A549 (cell line): ENCODE measurements around the gene CMC2. TPM values are rescaled to one million over a fixed set of nuclear protein-coding genes. Genes with fewer than 3 reads are reported as not detected.
A peak's percentile ranks its signal among the peaks of the same experiment; 100 is the strongest.

Source experiments
- ATAC-seq, 2 experiments: fragments of 200-7000 bp in 1 of 2; fragments of >200 bp in 1 of 2; cut with Nextera tagmentation in 1 of 2; cut with Tn5 transposase in 1 of 2; 3 replicates each; pipeline versions ENCODE4 v1.8.0 to v1.9.1; 2018 to 2020; ENCODE audit warnings: mild to moderate bottlenecking in 1 of 2, moderate library complexity in 1 of 2
- CTCF ChIA-PET: fragments of 300-600 bp; sonication (Branson Sonifier 250); formaldehyde crosslinking; extraction: SDS; loops from one replicate; lab custom pipeline; 2021; ENCODE audit warnings: antibody characterized with exemption, inconsistent platforms; lab: Yijun Ruan, JAX
- POLR2A ChIA-PET: fragments of 350-600 bp; formaldehyde crosslinking; extraction: SDS; loops from one replicate; lab custom pipeline; 2021; ENCODE audit warnings: antibody characterized with exemption, inconsistent platforms; lab: Yijun Ruan, JAX
- DNase-seq, 2 experiments: peaks; one replicate each; pipeline versions ENCODE4 v3.0.0 to v3.0.0-alpha.2; 2011 to 2016; ENCODE audit warnings: low read depth in 1 of 2, low spot score in 1 of 2
- FAIRE-seq: peaks from 2 replicates; lab custom pipeline; 2011; peaks lifted over from hg19 to GRCh38; lab: Jason Lieb, UNC
- H3K27ac ChIP-seq, 2 experiments: fragments of >200 bp; sonication (Bioruptor Twin); formaldehyde crosslinking; 3 replicates each; pipeline ENCODE4 v1.5.1; 2016 to 2017
- H3K4me1 ChIP-seq: fragments of >200 bp; sonication (Bioruptor Twin); formaldehyde crosslinking; 3 replicates; pipeline ENCODE4 v1.6.1; 2016
- H3K4me2 ChIP-seq: fragments of >200 bp; sonication (Bioruptor Twin); formaldehyde crosslinking; 3 replicates; pipeline ENCODE4 v1.6.1; 2016
- H3K4me3 ChIP-seq: fragments of >200 bp; sonication (Bioruptor Twin); formaldehyde crosslinking; 3 replicates; pipeline ENCODE4 v1.5.1; 2016
- H3K9me3 ChIP-seq: fragments of >200 bp; sonication (Bioruptor Twin); formaldehyde crosslinking; 3 replicates; pipeline ENCODE4 v1.6.1; 2016
- CBX8 ChIP-seq: fragments of 200-600 bp; sonication (generic); IDR thresholded peaks from 2 replicates; pipeline ENCODE4 v1.6.1; 2016
- EHF ChIP-seq: fragments of 250-450 bp; sonication (Bioruptor Pico); IDR thresholded peaks from 2 replicates; pipeline ENCODE4 v1.5.0; 2020; ENCODE audit warnings: mild to moderate bottlenecking
- EHMT2 ChIP-seq: fragments of 200-600 bp; sonication (generic); IDR thresholded peaks from 2 replicates; pipeline ENCODE4 v1.6.1; 2016; ENCODE audit warnings: antibody characterized with exemption, low read depth, mild to moderate bottlenecking, moderate library complexity
- ESRRA ChIP-seq: fragments of 150-350 bp; IDR thresholded peaks from 2 replicates; pipeline ENCODE4 v1.6.1; 2014; ENCODE audit warnings: mild to moderate bottlenecking, low read length, borderline replicate concordance
- FOSB ChIP-seq: fragments of 250-450 bp; sonication (Bioruptor Pico); IDR thresholded peaks from 2 replicates; pipeline ENCODE4 v1.5.0; 2020; ENCODE audit warnings: mild to moderate bottlenecking, moderate library complexity
- HMGXB4 ChIP-seq: fragments of 250-450 bp; sonication (Bioruptor Pico); IDR thresholded peaks from 2 replicates; pipeline ENCODE4 v1.5.0; 2021; ENCODE audit warnings: mild to moderate bottlenecking, moderate library complexity, borderline replicate concordance
- HOXA7 ChIP-seq: fragments of 250-450 bp; sonication (Bioruptor Pico); IDR thresholded peaks from 2 replicates; pipeline ENCODE4 v1.5.0; 2020; ENCODE audit warnings: mild to moderate bottlenecking, moderate library complexity
- HOXB5 ChIP-seq: fragments of 250-450 bp; sonication (Bioruptor Pico); IDR thresholded peaks from 2 replicates; pipeline ENCODE4 v1.5.0; 2020; ENCODE audit warnings: mild to moderate bottlenecking, moderate library complexity
- MAFK ChIP-seq: fragments of 450-650 bp; IDR thresholded peaks from 2 replicates; pipeline ENCODE4 v1.6.1; 2014; ENCODE audit not compliant: partially characterized antibody
- MAX ChIP-seq: IDR thresholded peaks from 2 replicates; pipeline ENCODE4 v1.6.1; 2012
- MAZ ChIP-seq: fragments of 150-350 bp; IDR thresholded peaks from 2 replicates; pipeline ENCODE4 v1.6.1; 2014; ENCODE audit warnings: antibody characterized with exemption, low read depth, low read length, borderline replicate concordance
- NPAS2 ChIP-seq: fragments of 250-450 bp; sonication (Bioruptor Pico); IDR thresholded peaks from 2 replicates; pipeline ENCODE4 v1.8.0; 2022; ENCODE audit warnings: mild to moderate bottlenecking, moderate library complexity, borderline replicate concordance
- NR3C1 ChIP-seq: fragments of >200 bp; sonication (Bioruptor Twin); formaldehyde crosslinking; IDR thresholded peaks from 3 replicates; pipeline ENCODE4 v1.6.1; 2017
- PBX3 ChIP-seq: IDR thresholded peaks from 2 replicates; pipeline ENCODE4 v1.6.1; 2012
- RAD21 ChIP-seq, 2 experiments: fragments of >200 bp in 1 of 2; sonication (Bioruptor Twin) in 1 of 2; formaldehyde crosslinking in 1 of 2; IDR thresholded peaks in 1 of 2; conservative IDR thresholded peaks in 1 of 2; 2 replicates in 1 of 2; 3 replicates in 1 of 2; pipeline ENCODE4 v1.6.1; 2012 to 2018; ENCODE audit warnings: inconsistent platforms in 1 of 2
- REST ChIP-seq: fragments of 200-600 bp; sonication (generic); IDR thresholded peaks from 2 replicates; pipeline ENCODE4 v1.6.1; 2016; ENCODE audit warnings: antibody characterized with exemption, mild to moderate bottlenecking, moderate library complexity
- USF2 ChIP-seq: fragments of 450-650 bp; IDR thresholded peaks from 2 replicates; pipeline ENCODE4 v1.6.1; 2014; ENCODE audit warnings: antibody characterized with exemption
- ZNF302 ChIP-seq: fragments of 250-450 bp; sonication (Bioruptor Pico); IDR thresholded peaks from 2 replicates; pipeline ENCODE4 v1.9.0; 2021; ENCODE audit warnings: inconsistent platforms, mild to moderate bottlenecking, moderate library complexity
- WGBS: methylation state at CpG from one replicate; pipeline ENCODE4 v1.1.6; 2017; ENCODE audit errors: missing lambda C conversion rate; 5-methylcytosine and 5-hydroxymethylcytosine counted together
- polyA plus RNA-seq, 4 experiments: library from polyadenylated mRNA; depleted of rRNA in 3 of 4; stranded (reverse); fragments of >200 nt; fragmentation: RNase III in 1 of 4; extraction: RNeasy Plus Mini Kit Qiagen cat#74134 plus additional on column Dnase treatment in 1 of 4; gene quantifications; 2 replicates in 3 of 4; 3 replicates in 1 of 4; pipeline ENCODE4 v1.2.3, GENCODE V29; 2011 to 2017

CMC2 gene
- polyA plus RNA-seq, 2 of the 4 experiments (the other 2 are of a cell fraction): 143 to 207 TPM

- FAIRE-seq (no peak), ATAC-seq (peak in 1 of 2 experiments; percentile 70; a peak in 3 of 6 replicates), DNase-seq (peak in 1 of 2 experiments; percentile 17)
- TF ChIP-seq MAZ (no peak), RAD21 (conservative IDR thresholded peaks at IDR 0.05 in 1 of 2, IDR thresholded peaks at IDR 0.05 in 1 of 2) (peak in 1 of 2 experiments; percentile 16; a peak in 1 of 5 replicates)
- CTCF ChIA-PET: interaction anchor here (0.6 to 0.9 kb wide), 2 partner anchors 17 to 35 kb away, joined by 3 to 4 read pairs; no protein-coding TSS in a partner anchor
- Histone ChIP-seq H3K4me3 (no peak overlapping the region), H3K4me2 (no peak overlapping the region), H3K27ac (no peak overlapping the region), H3K9me3 (no peaks in the 10 kb centered on the region), H3K4me1 (no peaks in the 10 kb centered on the region)
- POLR2A ChIA-PET: no interaction called here
- WGBS: no CpG with 5 or more reads among the region's 7 CpGs
Measured at GRCh38 chr16:80948886-80949493, 57.7 kb downstream of the CMC2 start.

- no peak for DNase-seq
- Histone ChIP-seq H3K4me1 (no peaks in the 10 kb centered on the region), H3K9me3 (no peaks in the 10 kb centered on the region), H3K4me3 (no peak overlapping the region), H3K4me2 (no peak overlapping the region), H3K27ac (no peak overlapping the region)
- WGBS: 40% methylated on average over 9 of the region's 9 CpGs
- TF ChIP-seq PBX3 (no peak), RAD21 (conservative IDR thresholded peaks at IDR 0.05 in 1 of 2, IDR thresholded peaks at IDR 0.05 in 1 of 2) (no peak), MAZ (no peak), MAFK (peak; percentile 31)
- no peak for ATAC-seq
- ChIA-PET CTCF (no interaction called here), POLR2A (no interaction called here)
- no peak for FAIRE-seq
Measured at GRCh38 chr16:80947708-80948625, 58.7 kb downstream of the CMC2 start.

GRCh38 chr16:80947239-80947638 lies 59.4 kb downstream of the CMC2 start:
- ChIA-PET CTCF (no interaction called here), POLR2A (no interaction called here)
- FAIRE-seq (no peak), ATAC-seq (no peak), DNase-seq (no peak)
- Histone ChIP-seq H3K4me3 (no peak overlapping the region), H3K9me3 (no peaks in the 10 kb centered on the region), H3K4me1 (no peaks in the 10 kb centered on the region), H3K4me2 (no peak overlapping the region), H3K27ac (no peak overlapping the region)
- TF ChIP-seq NR3C1 (no peak), NPAS2 (CRISPR knock-in tag) (no peak), ZNF302 (no peak), REST (no peak), EHMT2 (no peak), USF2 (no peak), HOXA7 (CRISPR knock-in tag) (no peak), MAX (no peak), HOXB5 (CRISPR knock-in tag) (no peak), FOSB (no peak), CBX8 (no peak), ESRRA (no peak), HMGXB4 (no peak), EHF (CRISPR knock-in tag) (no peak)
- WGBS: 78% methylated on average over 5 of the region's 5 CpGs
